Brain pericyte (primary cell): ENCODE measurements around the gene CTNNA3.

Source experiments
- DNase-seq: peaks from one replicate; pipeline ENCODE4 v3.0.0-alpha.2; 2012; ENCODE audit warnings: low read depth, low spot score

The CTNNA3 gene

DNA sequence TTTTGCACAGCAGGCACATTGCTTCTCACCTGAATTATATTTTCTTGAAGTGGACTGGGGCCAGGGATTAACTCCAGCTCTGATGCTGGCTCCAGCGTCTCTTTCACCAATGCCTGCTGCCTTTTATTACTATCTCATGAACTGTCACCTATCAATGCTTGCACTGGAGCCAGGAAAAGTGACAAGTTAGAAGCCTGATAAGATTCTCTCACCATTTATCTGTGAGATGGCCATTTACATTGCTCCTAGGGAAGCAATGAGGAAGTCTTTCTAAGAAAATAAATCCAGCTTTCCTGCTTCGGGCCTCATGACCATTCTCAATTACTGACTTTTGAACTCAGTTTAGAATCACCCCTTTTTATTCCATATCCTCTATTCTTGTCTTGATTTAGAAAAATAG lies 818.6 kb downstream of the CTNNA3 start:
- no peak for DNase-seq

DNA sequence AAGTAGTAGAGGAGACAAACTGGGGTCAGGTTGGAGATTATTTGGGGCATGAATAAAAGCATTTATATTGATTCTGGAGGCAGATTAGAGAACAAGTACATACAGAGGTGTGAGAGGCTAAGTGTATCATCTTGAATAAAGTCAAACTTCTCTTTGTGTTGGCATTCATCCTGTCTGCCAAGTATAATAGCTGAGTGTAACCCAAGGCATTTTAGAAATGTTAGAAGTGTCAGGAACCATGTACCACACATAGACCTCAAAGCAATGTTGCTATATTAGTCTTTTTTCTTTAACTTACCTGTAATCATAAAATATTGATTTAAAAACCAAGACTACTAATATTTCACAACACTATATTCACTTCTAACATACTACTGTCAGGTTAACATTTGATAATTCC lies 826.4 kb downstream of the CTNNA3 start:
- no peak for DNase-seq

DNA sequence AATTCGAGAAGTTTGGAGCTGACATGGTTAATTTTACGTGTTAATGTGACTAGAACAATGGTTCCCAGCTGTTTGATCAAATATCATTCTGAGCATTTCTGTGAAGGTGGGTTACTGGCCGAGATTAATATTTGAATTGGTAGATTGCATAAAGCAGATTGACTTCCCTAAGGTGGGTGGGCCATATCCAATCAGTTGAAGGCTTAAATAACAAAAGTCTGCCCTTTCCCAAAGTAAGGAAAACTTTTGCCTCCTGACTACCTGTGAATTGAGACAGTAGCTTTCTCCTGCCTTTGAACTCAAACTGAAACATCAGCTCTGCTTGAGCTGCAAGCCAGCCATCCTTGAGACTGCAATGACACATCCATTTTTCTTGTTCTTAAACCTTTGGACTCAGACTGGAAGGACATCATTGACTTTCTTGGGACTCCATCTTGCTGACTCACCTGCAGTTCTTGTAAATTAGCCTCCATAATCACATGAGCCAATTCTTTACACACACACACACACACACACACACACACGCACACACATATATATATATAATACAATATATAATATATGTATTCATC lies 833.2 kb downstream of the CTNNA3 start:
- no peak for DNase-seq

DNA sequence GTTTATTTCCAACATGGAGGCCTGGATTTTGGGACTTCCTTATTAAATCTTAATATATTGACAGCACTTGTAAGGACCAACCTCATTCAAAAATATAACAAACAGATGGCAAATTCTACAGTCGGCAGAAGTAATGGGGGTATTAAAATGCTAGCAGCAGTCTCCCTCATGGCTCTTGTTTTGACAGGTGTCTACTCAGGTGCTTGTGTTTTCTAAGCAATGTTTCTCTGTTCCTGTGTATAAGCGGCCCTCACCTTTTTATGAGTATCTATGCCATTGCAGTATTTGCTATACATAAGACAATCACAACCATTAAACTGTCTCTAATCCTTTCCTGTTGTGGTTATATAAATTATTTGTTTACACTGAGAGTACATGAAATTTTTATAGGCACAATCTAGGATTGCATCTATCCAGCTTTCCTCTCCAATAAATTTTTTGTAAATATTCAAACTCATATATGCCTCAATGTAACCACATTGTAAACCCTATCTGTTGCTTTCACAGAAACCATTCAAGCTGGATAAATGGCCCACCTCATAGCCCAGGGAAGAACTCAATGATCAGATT lies 835.5 kb downstream of the CTNNA3 start:
- no peak for DNase-seq

- no peak for DNase-seq
Measured at GRCh38 chr10:66852811-66853210, 843.2 kb downstream of the CTNNA3 start.

- DNase-seq: no peak
Measured at GRCh38 chr10:66848856-66849255, 847.1 kb downstream of the CTNNA3 start.

- DNase-seq: no peak
Measured at GRCh38 chr10:66844176-66844942, 851.6 kb downstream of the CTNNA3 start.

DNA sequence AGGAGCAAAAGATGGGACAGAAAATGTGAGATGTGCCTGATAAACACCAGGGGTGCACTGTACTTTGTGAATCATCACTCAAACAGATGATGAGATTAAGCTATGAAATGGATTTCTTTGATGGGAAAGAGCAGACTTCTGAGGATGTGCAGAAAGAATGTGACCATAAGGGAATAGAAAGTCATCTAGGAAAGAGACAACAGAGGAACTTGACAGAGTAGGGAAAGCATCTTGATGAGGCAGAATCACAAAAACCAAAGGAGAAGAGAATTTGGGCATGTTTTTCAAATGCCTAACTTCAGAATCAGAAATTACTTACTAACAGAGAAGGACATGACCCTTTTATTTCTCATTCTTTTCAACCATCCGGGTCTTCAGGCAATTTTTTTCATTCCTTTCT lies 852.6 kb downstream of the CTNNA3 start:
- DNase-seq: no peak

DNA sequence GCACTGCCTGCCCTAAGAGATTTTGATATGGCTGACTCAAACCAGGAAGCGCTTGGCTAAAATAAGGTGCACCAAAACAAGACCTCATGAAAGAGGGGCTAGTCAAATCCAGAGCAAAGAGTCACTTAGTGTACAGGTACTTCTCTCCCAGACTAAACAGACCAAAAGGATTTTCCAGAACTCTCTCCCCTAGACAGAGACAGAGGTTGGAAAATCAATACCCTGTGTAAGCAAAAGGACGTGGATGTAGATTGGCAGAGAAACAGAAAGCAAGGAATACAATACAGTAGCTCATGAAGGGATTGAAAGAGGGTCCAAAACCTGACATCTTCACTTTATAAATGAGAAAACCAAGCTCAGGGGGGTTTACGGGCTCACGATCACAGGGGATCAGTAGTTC lies 853.1 kb downstream of the CTNNA3 start:
- DNase-seq: no peak

GRCh38 chr10:66842371-66842770 lies 853.6 kb downstream of the CTNNA3 start:
- DNase-seq: no peak

GRCh38 chr10:66838656-66839055 lies 857.3 kb downstream of the CTNNA3 start:
- no peak for DNase-seq

GRCh38 chr10:66837990-66838389 lies 858.0 kb downstream of the CTNNA3 start:
- no peak for DNase-seq

DNA sequence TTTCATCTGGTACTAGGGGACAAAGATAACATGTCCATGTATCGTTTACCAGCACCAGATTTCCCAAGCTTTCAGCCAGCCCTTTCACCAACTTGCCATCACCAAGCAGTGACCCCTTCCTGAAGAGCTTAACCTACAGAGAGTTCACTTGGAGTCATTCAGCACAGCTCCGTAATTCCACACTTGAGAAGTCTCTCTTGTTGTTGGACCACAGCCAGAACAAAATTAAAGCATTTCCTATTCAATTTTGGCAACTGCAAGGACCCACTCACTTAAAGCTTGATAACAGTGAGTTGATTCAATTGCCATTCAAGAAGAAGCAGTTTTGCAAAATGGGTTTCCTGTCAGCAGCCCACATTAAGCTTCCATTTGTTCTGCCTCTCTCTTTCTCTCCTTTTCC lies 858.7 kb downstream of the CTNNA3 start:
- no peak for DNase-seq

- DNase-seq: no peak
Measured at GRCh38 chr10:66836771-66837170, 859.2 kb downstream of the CTNNA3 start.

GRCh38 chr10:66836057-66836456 lies 859.9 kb downstream of the CTNNA3 start:
- DNase-seq: no peak

DNA sequence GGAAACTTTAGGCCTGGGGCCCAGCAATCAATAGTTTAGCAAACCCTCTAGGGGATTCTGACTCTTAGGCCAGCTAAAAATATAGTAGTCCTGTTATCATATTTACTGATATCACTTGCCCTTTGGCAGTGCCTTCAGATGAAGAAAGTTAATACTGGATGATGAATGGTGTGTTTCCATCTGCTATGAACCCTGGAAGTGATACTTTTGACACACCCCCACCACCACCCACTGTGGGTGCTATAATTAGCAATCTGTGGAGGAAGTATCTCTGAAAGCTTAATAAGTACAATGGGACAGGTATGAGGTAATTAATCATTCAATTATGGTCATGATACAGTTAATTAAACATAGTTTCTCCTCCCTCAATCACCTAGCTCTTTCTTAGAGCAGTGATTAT lies 860.6 kb downstream of the CTNNA3 start:
- no peak for DNase-seq

GRCh38 chr10:66834802-66835201 lies 861.2 kb downstream of the CTNNA3 start:
- no peak for DNase-seq

DNA sequence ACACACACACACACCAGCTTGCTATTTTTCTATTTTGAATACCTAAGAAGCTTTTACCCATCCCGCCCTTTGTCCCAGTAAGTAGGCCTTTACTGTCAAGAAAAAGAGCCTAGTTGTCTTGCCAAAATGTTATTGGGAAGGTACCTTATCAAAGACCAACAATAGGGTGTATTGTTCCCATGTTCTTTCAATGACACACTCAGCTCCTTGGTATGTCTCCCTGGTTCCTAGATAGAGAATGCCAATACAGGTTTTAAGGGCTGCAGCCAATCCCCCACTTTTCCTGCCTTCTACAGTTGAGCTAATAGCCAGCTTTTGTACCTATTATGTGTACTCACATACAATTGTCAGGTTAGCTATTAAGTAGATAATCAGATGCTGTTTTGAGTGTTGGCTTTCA lies 862.1 kb downstream of the CTNNA3 start:
- no peak for DNase-seq

GRCh38 chr10:66832781-66833422 lies 863.1 kb downstream of the CTNNA3 start:
- DNase-seq: no peak

DNA sequence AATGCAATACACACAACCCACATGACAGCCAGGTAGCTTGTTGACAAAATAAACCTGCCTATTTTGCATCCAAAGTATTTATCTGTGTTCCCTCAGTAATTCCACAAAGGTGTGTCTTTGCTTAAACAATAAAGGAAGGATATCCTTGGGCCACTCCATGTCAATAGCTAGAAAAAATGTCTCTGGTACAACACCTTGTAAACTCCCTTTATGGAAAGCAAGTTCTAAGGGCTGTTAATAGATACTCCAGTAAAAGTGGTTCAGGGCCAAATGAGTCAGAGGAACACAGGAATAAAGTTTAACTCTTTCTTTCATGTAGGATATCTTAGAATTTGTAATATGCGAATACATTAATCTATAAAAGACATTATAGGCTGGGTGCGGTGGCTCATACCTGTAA lies 867.0 kb downstream of the CTNNA3 start:
- DNase-seq: no peak

GRCh38 chr10:66827353-66827752 lies 868.6 kb downstream of the CTNNA3 start:
- DNase-seq: no peak

DNA sequence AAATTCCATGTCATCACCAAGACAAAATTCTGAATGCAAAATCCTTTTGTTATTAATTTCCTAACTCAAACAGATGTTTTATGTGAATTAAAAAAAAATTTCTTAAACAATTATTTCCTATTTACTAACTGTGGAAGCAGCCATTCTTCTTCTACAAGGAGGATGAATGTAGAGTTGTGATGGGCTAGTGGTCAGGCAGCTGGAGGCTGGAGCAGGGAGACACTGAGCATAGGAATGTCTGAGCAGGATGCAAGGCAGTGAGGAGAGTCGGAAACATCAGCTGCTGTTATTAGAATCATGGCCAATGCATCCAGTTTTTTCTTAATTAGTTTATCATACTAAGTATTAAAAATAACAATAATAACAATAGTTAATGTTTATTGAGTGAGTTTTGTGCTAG lies 872.7 kb downstream of the CTNNA3 start:
- no peak for DNase-seq

DNA sequence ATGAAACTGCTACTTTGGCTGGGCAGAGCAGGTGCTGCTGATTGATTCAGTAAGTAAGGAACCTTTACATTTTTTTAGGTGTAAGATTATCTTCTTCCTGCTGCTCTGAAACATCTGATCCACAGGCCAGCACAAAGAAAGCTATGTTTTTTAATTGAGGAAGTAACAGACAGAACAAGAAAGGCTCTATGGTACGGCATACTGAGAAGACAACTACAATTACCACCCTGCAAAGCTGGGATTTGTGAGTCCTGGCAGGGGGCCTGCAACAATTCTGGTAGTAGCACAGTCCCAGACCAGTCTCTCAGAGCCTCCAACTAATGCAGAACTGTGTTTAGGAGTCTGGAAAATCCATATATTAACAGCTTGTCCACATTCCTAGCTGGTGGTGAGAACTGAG lies 873.2 kb downstream of the CTNNA3 start:
- no peak for DNase-seq
